Heart right ventricle (tissue), 16 donors: ENCODE measurements around the gene ZNF385A. TPM values are rescaled to one million over a fixed set of nuclear protein-coding genes. Genes with fewer than 3 reads are reported as not detected.
A peak's percentile ranks its signal among the peaks of the same experiment; 100 is the strongest.

Experiments
- ATAC-seq, 8 donors: fragments of 200-7000 bp; cut with Tn5 transposase; one replicate each; pipeline ENCODE4 v1.9.1; 2020; ENCODE audit warnings: mild to moderate bottlenecking in 8 of 8, moderate library complexity in 8 of 8, moderate number of reproducible peaks in 1 of 8
- DNase-seq, 2 donors: peaks; one replicate each; pipeline ENCODE4 v3.0.0-alpha.2; 2020
- H3K27ac ChIP-seq, 10 donors: fragments of 200-600 bp; sonication (generic) in 2 of 10; one replicate each; pipeline versions ENCODE4 v1.5.0 to v1.8.0; 2020 to 2022; ENCODE audit warnings: mild to moderate bottlenecking in 3 of 10
- H3K27me3 ChIP-seq, 7 donors: fragments of 200-600 bp; one replicate each; pipeline ENCODE4 v1.8.0; 2021 to 2022; ENCODE audit warnings: mild to moderate bottlenecking in 2 of 7
- H3K36me3 ChIP-seq, 9 donors: fragments of 200-600 bp; sonication (generic) in 1 of 9; one replicate each; pipeline versions ENCODE4 v1.5.0 to v1.8.0; 2020 to 2022; ENCODE audit warnings: mild to moderate bottlenecking in 2 of 9
- H3K4me1 ChIP-seq, 9 donors: fragments of 200-600 bp; sonication (generic) in 1 of 9; one replicate each; pipeline versions ENCODE4 v1.5.0 to v1.8.0; 2020 to 2022; ENCODE audit warnings: mild to moderate bottlenecking in 4 of 9
- H3K4me3 ChIP-seq, 10 donors: fragments of 200-600 bp; sonication (generic) in 2 of 10; one replicate each; pipeline versions ENCODE4 v1.5.0 to v1.8.0; 2020 to 2022; ENCODE audit warnings: mild to moderate bottlenecking in 7 of 10, moderate library complexity in 2 of 10
- H3K9me3 ChIP-seq, 11 donors: fragments of 200-600 bp in 10 of 11; sonication (generic) in 2 of 11; one replicate each; pipeline versions ENCODE4 v1.5.0 to v1.8.0; 2013 to 2022; ENCODE audit warnings: mild to moderate bottlenecking in 2 of 11, control low read depth in 1 of 11, moderate library complexity in 1 of 11
- WGBS, 2 donors: extraction: QIAGEN DNeasy Blood & Tissue Kit; methylation state at CpG; one replicate each; pipeline ENCODE4 v1.1.7; 2013; ENCODE audit warnings: inconsistent platforms in 1 of 2; 5-methylcytosine and 5-hydroxymethylcytosine counted together
- intact Hi-C, 10 donors: fragments of 100-400 bp; cut with DNase I; formaldehyde crosslinking; loops; one replicate each; pipeline versions ENCODE4 v1.11.1 to v1.14.2; 2022
- polyA plus RNA-seq, 2 donors: library from polyadenylated mRNA; stranded (reverse); fragments of 200-250 nt; gene quantifications; one replicate each; pipeline ENCODE4 v1.2.3, GENCODE V29; 2013
- total RNA-seq, 10 donors: library from RNA; stranded (reverse); fragmentation: NEBNext Ultra II Directional in 3 of 10; extraction: Animal tissue kit (Norgen Biotek cat#: 25700) in 3 of 10; gene quantifications; one replicate each; pipeline versions ENCODE4 v1.2.1 to v1.2.4, GENCODE V29; 2021 to 2023
- TF ChIP-seq, protein P1 (sequence below), 9 donors: fragments of 200-600 bp; sonication (generic) in 2 of 9; IDR thresholded peaks; one replicate each; pipeline versions ENCODE4 v1.5.0 to v1.8.0; 2021 to 2022; ENCODE audit warnings: antibody characterized with exemption in 9 of 9, mild to moderate bottlenecking in 5 of 9, moderate library complexity in 1 of 9
- donor health status: Arrhythmogenic right ventricular cardiomyopathy.
- donor health status: ischemic (EF 13 %, LVEDD 7.1; RV severe dilation, severe dysfunction).
- donor health status: healthy with polysubstance abuse.
- donor health status: DM: no; HTN: yes; CAD: no.
- donor health status: DM: no; HTN: no; CAD: no.
- donor health status: ischemic (EF 25% LVEDD 6.9; RV normal size, moderate dysfunction).
- donor health status: ischemic (EF 25% LVEDD 5.7; RV mildly dilated, moderate dysfunction).
- donor health status: healthy.
- donor health status: DM: yes; HTN: yes; CAD: no.
- donor health status: Ischemic cardiomyopathy.
- donor health status: ischemic (EF 35%, LVEDD 5.7; RV mildly dilated, moderate dysfunction).
- donor health status: nonischemic (EF 11% LVEDD 7.7; RV severe dilation, severe dysfunction).
- donor health status: DM: yes; HTN: yes; CAD: no.
- donor health status: PGD.
- donor health status: ischemic (EF 29% LVEDD 5.4; RV normal size, mild dysfunction).
- donor health status: nonischemic (EF 23%, LVEDD 6.1; RV moderate dilation, normal function).

The ZNF385A gene
- total and polyA plus RNA-seq, 12 donors, result 3.8 to 19.1 (median 5.8) TPM

DNA sequence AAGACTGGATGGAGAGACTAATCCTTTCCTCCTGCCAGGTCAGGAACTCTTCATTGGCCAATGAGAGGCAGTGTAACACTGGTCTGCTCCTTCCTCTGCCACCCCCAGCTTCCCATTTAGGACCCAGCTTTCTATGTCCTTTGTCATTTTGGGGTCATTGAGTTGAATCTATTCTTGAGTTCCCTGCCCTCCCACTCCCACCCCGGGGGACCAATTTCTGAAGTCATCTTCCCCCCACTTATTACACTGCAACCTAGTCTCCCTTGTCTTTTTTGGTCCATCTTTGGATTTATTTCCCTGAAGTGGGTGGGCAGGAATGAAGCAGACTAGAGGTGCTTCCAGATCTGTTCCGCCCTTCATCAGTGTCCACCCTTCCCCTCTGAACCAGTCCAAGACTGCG is 42.2 kb upstream of the ZNF385A start:
- H3K27me3 ChIP-seq, result no peaks in the 10 kb centered on the region
- no peak overlapping the region for H3K4me3 ChIP-seq
- ATAC-seq, result no peak
- TF ChIP-seq, protein P1, sequence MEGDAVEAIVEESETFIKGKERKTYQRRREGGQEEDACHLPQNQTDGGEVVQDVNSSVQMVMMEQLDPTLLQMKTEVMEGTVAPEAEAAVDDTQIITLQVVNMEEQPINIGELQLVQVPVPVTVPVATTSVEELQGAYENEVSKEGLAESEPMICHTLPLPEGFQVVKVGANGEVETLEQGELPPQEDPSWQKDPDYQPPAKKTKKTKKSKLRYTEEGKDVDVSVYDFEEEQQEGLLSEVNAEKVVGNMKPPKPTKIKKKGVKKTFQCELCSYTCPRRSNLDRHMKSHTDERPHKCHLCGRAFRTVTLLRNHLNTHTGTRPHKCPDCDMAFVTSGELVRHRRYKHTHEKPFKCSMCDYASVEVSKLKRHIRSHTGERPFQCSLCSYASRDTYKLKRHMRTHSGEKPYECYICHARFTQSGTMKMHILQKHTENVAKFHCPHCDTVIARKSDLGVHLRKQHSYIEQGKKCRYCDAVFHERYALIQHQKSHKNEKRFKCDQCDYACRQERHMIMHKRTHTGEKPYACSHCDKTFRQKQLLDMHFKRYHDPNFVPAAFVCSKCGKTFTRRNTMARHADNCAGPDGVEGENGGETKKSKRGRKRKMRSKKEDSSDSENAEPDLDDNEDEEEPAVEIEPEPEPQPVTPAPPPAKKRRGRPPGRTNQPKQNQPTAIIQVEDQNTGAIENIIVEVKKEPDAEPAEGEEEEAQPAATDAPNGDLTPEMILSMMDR (IDR thresholded peaks at IDR 0.05), result no peak
- intact Hi-C loops, result no loop called here
- H3K27ac ChIP-seq, result peak overlapping the region in 6 of 10 donors; percentile 31 to 80 (median 42)
- peaks cover 16 to 92% (median 68%) of the 10 kb centered on the region in 9 donors for H3K4me1 ChIP-seq
- no peak for DNase-seq
- H3K9me3 ChIP-seq, result no peaks in the 10 kb centered on the region
- WGBS, 2 donors, result 67 to 72% methylated on average over 3 of the region's 3 CpGs
- no peaks in the 10 kb centered on the region for H3K36me3 ChIP-seq

DNA sequence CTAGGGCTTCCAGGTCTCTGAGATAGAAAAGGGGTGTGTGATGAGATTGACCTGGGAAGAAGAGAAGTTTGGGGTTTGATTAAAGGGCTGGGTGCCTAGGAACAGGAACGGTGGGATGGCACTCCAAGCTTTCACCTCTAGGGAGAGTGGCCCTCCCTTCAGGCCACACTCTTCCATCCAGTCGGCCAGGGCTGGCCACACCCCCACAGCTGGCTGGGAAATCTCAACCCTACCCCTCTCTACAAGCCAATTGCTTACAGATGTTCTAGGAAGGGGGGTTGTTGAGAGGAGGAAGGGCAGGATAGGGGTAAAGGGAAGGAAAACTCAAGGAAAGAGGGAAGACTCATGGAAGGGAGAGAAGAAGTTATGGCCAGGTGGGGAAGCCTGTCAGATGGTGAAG is 41.2 kb upstream of the ZNF385A start:
- Histone ChIP-seq H3K36me3 (no peaks in the 10 kb centered on the region), H3K4me3 (no peak overlapping the region), H3K9me3 (no peaks in the 10 kb centered on the region), H3K4me1 (peaks cover 14 to 92% (median 67%) of the 10 kb centered on the region in 9 donors), H3K27ac (peak overlapping the region in 1 of 10 donors; percentile 80), H3K27me3 (no peaks in the 10 kb centered on the region)
- no peak for DNase-seq
- TF ChIP-seq, protein P1 (IDR thresholded peaks at IDR 0.05), result no peak
- intact Hi-C loops, result no loop called here
- WGBS, 2 donors, result 34 to 45% methylated on average over 2 of the region's 2 CpGs
- ATAC-seq, result no peak

DNA sequence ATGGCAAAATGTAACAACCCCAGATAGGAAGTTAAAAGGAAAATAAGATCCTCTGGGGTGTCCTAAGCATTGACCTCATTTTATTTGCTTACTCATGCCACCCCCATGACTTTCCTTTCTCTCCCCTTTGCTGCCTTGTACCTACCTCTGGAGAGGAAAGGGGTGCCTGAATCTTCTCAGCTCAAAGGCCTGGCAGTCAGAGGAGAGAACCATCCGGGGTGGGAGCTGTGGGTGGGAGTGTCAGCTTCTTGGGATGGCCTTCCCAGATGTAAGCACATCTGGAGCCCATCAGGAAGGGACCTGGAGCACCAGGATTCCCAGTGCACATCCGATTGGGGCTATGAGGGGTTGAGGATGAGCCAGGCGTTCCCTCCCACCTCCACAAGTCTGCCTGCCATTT is 39.7 kb upstream of the ZNF385A start:
- DNase-seq (no peak), ATAC-seq (no peak)
- TF ChIP-seq, protein P1 (IDR thresholded peaks at IDR 0.05), result no peak
- Histone ChIP-seq H3K9me3 (no peaks in the 10 kb centered on the region), H3K27me3 (no peaks in the 10 kb centered on the region), H3K4me3 (no peak overlapping the region), H3K27ac (peak overlapping the region in 1 of 10 donors; percentile 19), H3K36me3 (no peaks in the 10 kb centered on the region), H3K4me1 (peaks cover 25 to 91% (median 69%) of the 10 kb centered on the region in 9 donors)
- intact Hi-C loops, result no loop called here
- 54 to 75% methylated on average over 3 of the region's 3 CpGs for WGBS, 2 donors

DNA sequence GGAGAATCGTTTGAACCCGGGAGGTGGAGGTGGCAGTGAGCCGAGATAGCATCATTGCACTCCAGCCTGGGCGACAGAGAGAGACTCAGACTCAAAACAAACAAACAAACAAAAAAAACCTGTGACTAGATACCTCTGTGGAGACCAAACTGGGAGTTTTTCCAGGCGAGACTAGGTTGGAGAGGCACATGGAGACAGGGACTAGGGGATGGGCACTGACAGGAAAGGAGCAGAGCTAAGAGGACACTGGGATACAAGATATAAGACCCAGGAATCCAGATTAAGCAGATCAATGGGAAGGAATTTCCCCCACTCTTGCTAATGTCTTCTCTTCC is 39.2 kb upstream of the ZNF385A start:
- H3K9me3 ChIP-seq, result no peaks in the 10 kb centered on the region
- peaks cover 21 to 87% (median 66%) of the 10 kb centered on the region in 9 donors for H3K4me1 ChIP-seq
- H3K27ac ChIP-seq, result no peak overlapping the region
- no peaks in the 10 kb centered on the region for H3K36me3 ChIP-seq
- no peak overlapping the region for H3K4me3 ChIP-seq
- WGBS, 2 donors, result 85 to 86% methylated on average over 5 of the region's 5 CpGs
- DNase-seq, result no peak
- TF ChIP-seq, protein P1 (IDR thresholded peaks at IDR 0.05), result no peak
- no peaks in the 10 kb centered on the region for H3K27me3 ChIP-seq
- no peak for ATAC-seq
- intact Hi-C loops, result no loop called here
